GM18909 (cell line): ENCODE results near the gene MINDY3.

Source experiments
- ATAC-seq: cut with Tn5 transposase; IDR thresholded peaks from one replicate; pipeline ENCODE4 v1.9.1; 2021; ENCODE audit warnings: mild to moderate bottlenecking; ENCODE audit not compliant: unreplicated experiment, poor library complexity

MINDY3 gene

GRCh38 chr10:15813415-15813814 lies 46.9 kb downstream of the MINDY3 start:
- no peak for ATAC-seq

GRCh38 chr10:15809450-15809849 lies 50.9 kb downstream of the MINDY3 start:
- no peak for ATAC-seq

GRCh38 chr10:15808204-15808797 lies 52.0 kb downstream of the MINDY3 start:
- no peak for ATAC-seq

GRCh38 chr10:15805395-15806058 lies 54.8 kb downstream of the MINDY3 start:
- no peak for ATAC-seq

DNA sequence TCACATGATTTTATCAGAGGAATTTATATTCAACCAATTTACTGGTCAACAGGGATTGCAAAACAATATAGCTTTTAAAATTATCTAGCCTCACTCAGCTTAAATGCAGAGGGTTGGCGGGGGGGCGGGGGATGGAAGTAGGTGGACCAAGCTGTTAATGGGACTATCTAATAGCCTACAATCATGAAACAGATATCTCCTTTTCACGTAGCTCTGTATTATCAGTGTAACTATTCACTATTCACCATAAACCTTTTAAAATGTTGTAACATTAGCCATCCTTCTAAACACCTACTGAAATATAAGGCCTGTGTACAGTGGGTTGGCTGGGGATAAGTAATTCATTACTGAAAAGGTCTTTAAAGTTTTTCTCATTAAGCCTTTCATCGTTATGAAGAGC lies 56.2 kb downstream of the MINDY3 start:
- no peak for ATAC-seq

DNA sequence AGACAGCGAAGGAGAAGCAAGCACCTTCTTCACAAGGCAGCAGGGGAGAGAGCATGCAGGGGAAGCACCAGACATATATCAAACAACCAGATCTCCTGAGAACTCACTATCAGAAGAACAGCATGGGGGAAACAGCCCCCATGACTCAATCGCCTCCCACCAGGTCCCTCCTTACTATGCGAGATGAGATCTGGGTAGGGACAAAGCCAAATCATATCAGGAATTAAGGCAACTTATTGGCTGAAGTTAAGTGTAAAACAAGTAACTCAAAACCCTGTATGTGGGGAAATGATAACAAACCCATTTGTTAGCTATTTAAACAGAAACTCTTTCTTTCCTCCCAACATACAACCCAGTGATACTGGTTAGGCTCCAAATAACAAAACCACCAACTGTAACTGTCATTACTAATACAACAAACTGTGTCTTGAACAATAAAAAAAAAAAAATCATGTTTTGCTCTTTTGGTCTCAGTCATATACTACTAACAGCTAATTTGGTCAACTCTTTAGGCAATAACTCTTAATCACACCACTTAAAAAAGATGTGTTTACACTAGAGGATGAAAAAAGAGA lies 57.8 kb downstream of the MINDY3 start:
- no peak for ATAC-seq

DNA sequence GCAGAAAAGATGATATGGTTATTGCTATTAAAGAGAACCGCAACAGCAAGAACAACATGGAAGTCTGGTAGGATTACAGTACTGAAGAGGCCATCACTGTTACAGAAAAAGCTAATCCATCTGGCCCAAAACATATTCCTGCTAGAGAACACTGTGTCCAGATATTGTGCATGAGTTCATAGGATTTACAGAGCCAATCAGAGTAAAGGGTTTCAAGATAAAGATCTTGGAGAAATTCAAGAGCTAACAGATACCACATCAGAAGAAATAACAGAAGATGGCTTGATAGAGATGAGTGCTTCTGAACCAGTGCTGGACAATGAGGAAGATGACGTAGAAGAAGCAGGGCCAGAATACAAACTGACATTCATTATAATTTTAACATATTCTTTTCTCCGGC lies 58.7 kb downstream of the MINDY3 start:
- ATAC-seq: no peak

- no peak for ATAC-seq
Observed at GRCh38 chr10:15801147-15801546, 59.2 kb downstream of the MINDY3 start.

- no peak for ATAC-seq
Observed at GRCh38 chr10:15797346-15797745, 63.0 kb downstream of the MINDY3 start.

DNA sequence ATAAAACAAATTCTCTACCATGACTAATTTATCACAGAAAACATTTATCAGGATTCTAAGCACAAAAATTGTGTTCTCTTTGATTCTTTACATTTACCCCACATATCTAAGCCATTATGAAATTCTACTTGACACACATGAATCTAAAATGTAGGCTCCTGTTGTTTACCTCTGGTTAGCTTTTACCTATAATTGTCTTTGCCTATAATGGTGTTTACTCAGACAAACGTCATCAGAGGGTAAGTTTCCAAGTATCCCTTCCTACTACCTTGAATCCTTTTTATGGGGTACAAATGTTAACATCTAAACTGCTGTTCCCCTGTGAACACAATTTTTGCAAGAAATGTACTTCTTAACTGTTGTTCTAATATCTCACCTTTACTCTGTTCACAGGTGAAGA lies 63.5 kb downstream of the MINDY3 start:
- ATAC-seq: no peak

DNA sequence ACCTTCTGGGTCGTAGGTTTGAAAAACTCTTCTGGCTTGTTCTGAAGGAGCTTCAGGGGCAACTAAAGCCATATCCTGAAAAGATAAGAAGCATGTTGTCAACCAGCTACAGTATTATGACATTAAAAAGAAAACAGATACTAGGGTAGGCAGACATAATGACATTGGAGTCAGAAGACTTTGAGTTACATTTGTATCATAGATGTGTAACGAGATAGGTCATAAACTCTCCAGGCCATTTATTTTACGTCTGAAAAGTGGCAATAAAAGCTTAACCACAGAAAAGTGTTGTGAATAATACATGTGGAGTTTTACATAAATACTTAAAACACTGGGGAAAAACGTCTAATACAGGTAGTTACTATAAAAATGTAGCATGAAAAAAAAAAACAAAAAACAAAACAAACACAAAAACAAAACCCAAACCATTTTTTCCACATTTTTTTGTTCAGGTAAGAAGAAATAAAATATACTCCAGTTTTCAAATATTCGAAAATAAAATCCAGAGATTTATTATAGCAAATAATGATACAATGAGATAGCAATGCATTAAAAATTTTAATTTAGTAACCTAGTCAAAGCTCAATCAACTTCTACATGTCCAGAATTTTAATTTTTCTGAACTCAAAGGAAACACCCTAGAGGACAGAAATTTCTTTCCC lies 64.1 kb downstream of the MINDY3 start:
- no peak for ATAC-seq

DNA sequence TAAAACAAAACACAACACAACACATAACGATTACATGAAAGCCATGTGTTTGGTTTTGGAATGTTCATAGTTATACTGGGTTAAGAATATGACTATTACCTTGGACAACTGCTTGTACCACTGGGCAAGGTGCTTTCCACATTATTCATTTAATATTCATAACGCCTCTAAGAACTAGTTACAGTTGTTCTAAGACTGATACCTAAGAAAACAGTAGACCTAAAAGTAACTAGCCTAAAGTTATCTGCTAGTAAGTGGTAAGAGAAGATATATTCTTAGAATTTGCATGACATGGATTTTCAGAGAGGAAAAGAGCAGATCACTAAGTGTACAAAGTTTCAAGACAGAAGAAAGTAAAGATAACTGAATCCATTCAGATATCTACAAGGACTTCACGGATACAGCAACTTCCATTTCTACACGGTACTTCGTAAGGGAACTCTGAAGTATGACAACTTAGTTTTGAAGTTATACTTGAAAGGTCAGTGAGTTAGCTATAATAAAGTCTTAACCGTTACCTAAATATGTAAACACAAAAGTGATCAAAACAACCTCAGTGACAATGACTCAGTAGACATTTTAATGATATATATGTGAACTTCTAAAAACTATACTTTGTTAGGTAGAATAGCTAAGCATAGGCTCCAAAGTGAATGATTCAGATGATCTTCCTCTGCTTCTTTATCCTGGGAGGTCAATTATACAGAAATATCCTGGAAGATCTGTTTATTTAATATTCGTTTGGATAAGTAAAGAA lies 65.1 kb downstream of the MINDY3 start:
- ATAC-seq: no peak

GRCh38 chr10:15794569-15794968 lies 65.7 kb downstream of the MINDY3 start:
- no peak for ATAC-seq

DNA sequence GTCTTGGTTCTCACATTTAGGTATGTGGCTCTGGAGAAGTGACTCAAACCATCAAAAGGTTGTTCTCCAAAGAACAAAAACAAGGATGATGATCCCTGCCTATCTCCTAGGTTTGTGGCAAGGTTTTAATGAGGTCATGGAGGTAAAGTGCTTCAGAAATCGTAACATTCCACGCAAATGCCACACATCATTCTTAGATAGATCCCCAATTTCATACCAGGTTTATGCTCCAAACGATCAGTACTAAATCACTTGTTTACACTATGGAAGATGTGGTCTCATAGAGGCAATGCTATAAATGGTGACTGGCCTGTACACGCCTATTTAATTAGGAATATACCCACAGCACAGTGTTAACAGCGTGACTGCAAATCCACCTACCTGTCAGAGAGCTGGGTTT lies 66.6 kb downstream of the MINDY3 start:
- ATAC-seq: no peak

DNA sequence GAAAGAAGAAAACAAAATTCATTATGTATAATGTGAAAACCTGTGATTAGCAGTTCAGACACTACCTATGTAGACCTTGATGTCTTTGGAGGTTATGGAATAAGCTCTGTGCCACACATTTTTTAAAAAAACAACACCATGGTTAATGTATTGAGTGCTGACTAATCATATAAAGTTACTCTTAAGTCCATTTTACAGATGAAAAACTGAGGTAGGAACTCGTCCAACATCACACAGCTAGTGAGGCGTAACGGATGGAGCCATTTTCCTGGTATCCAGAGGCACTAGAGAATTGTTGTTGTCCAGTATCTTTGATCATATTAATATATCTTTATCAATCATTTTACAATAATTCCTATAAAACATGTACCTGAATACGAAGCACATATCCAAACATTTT lies 67.5 kb downstream of the MINDY3 start:
- no peak for ATAC-seq

- ATAC-seq: no peak
Observed at GRCh38 chr10:15791816-15792524, 68.3 kb downstream of the MINDY3 start.

- ATAC-seq: no peak
Observed at GRCh38 chr10:15789793-15790525, 70.3 kb downstream of the MINDY3 start.

- no peak for ATAC-seq
Observed at GRCh38 chr10:15787426-15787825, 72.9 kb downstream of the MINDY3 start.

GRCh38 chr10:15784662-15785300 lies 75.5 kb downstream of the MINDY3 start:
- no peak for ATAC-seq
